Ramos (cell line): ENCODE data around the gene HSPA1B.
"Not testable (repeated sequence)": the region's sequence is repeated elsewhere in the genome, so short reads cannot be mapped to it uniquely, and the experiment has no call there.

Experiments
- in situ Hi-C: fragments of 300-500 bp; cut with MboI; formaldehyde crosslinking; loops from one replicate; pipeline ENCODE4 v1.14.3; 2022; ENCODE audit warnings: low sequenced_read_pairs; ENCODE audit not compliant: unreplicated experiment

The HSPA1B gene

GRCh38 chr6:31851485-31851832 lies 23.9 kb downstream of the HSPA1B start:
- in situ Hi-C loops: no loop called here

- in situ Hi-C loops: not testable (repeated sequence)
Measured at GRCh38 chr6:31851980-31852718, 24.6 kb downstream of the HSPA1B start.

- in situ Hi-C loops: not testable (repeated sequence)
Measured at GRCh38 chr6:31857774-31858173, 30.2 kb downstream of the HSPA1B start.

GRCh38 chr6:31858707-31859106 lies 31.2 kb downstream of the HSPA1B start:
- in situ Hi-C loops: no loop called here

- in situ Hi-C loops: no loop called here
Measured at GRCh38 chr6:31859923-31860322, 32.4 kb downstream of the HSPA1B start.

- in situ Hi-C loops: no loop called here
Measured at GRCh38 chr6:31860349-31860748, 32.8 kb downstream of the HSPA1B start.

GRCh38 chr6:31861150-31861549 lies 33.6 kb downstream of the HSPA1B start:
- in situ Hi-C loops: no loop called here

GRCh38 chr6:31861919-31862343 lies 34.4 kb downstream of the HSPA1B start:
- in situ Hi-C loops: no loop called here

GRCh38 chr6:31862344-31863235 lies 35.1 kb downstream of the HSPA1B start, which contains the start of gene NEU1:
TSS of gene NEU1 (minus strand) at chr6:31862821. CDS start at chr6:31862776, 45 bp downstream.
- in situ Hi-C loops: no loop called here

GRCh38 chr6:31864123-31864562 lies 36.6 kb downstream of the HSPA1B start:
- in situ Hi-C loops: not testable (repeated sequence)

GRCh38 chr6:31864818-31865204 lies 37.3 kb downstream of the HSPA1B start:
- in situ Hi-C loops: no loop called here

- in situ Hi-C loops: no loop called here
Measured at GRCh38 chr6:31865205-31866118, 37.9 kb downstream of the HSPA1B start.

- in situ Hi-C loops: not testable (repeated sequence)
Measured at GRCh38 chr6:31868658-31868971, 41.1 kb downstream of the HSPA1B start.

GRCh38 chr6:31869343-31869742 lies 41.8 kb downstream of the HSPA1B start:
- in situ Hi-C loops: no loop called here

GRCh38 chr6:31870385-31870921 lies 42.9 kb downstream of the HSPA1B start:
- in situ Hi-C loops: no loop called here

- in situ Hi-C loops: no loop called here
Measured at GRCh38 chr6:31871046-31871659, 43.6 kb downstream of the HSPA1B start.

GRCh38 chr6:31874084-31874670 lies 46.6 kb downstream of the HSPA1B start:
- in situ Hi-C loops: no loop called here

GRCh38 chr6:31874836-31875572 lies 47.5 kb downstream of the HSPA1B start:
- in situ Hi-C loops: no loop called here

GRCh38 chr6:31875877-31876276 lies 48.3 kb downstream of the HSPA1B start:
- in situ Hi-C loops: no loop called here
